ENCODE measurements around the gene EIF2B1.

EIF2B1 gene

GRCh38 chr12:123599310-123599709, 34.2 kb downstream of the EIF2B1 start:
- ChIA-PET CTCF (interaction anchor here (0.7 kb wide), 1 partner anchor 51 kb away, joined by 4 read pairs; no protein-coding TSS in a partner anchor), POLR2A (interaction anchor here (0.7 kb wide), 1 partner anchor 70 kb away, joined by 4 read pairs; no protein-coding TSS in a partner anchor)
- no peaks in the 10 kb centered on the region for H3K9me3 ChIP-seq (ENCODE audit: control insufficient read depth, insufficient read depth, low read depth, low read length)
- no peak overlapping the region for H3K27ac ChIP-seq (ENCODE audit: extremely low read depth, low read depth, low read length)
- TF ChIP-seq PRDM1 (tag by site-specific recombination; IDR thresholded peaks at IDR 0.05): peak; percentile 64
- TF ChIP-seq ZSCAN4 (tag by site-specific recombination; IDR thresholded peaks at IDR 0.05): peak; percentile 58; the same call in 1 of the 2 replicates
- TF ChIP-seq ZNF354C (tag by site-specific recombination; IDR thresholded peaks at IDR 0.05; ENCODE audit: borderline replicate concordance, low read depth): no peak
- H3K4me3 ChIP-seq (ENCODE audit: low read depth, low read length): no peak overlapping the region
- no peaks in the 10 kb centered on the region for H3K4me1 ChIP-seq (ENCODE audit: control insufficient read depth, insufficient read depth, low read length)
- peaks cover 44 to 51% of the 10 kb centered on the region in 2 experiments for H3K36me3 ChIP-seq (ENCODE audit: control insufficient read depth in 2 of 2, insufficient read depth in 1 of 2, low read length in 2 of 2)

- Histone ChIP-seq H3K4me1 (ENCODE audit: control insufficient read depth, insufficient read depth, low read length) (no peaks in the 10 kb centered on the region), H3K9me3 (ENCODE audit: control insufficient read depth, insufficient read depth, low read depth, low read length) (no peaks in the 10 kb centered on the region), H3K4me3 (ENCODE audit: low read depth, low read length) (no peak overlapping the region), H3K36me3 (ENCODE audit: control insufficient read depth in 2 of 2, insufficient read depth in 1 of 2, low read length in 2 of 2) (peaks cover 48 to 51% of the 10 kb centered on the region in 2 experiments), H3K27ac (ENCODE audit: extremely low read depth, low read depth, low read length) (peak overlapping the region; percentile 6; the same call in 1 of the 2 replicates)
- TF ChIP-seq SP3 (tag by site-specific recombination; IDR thresholded peaks at IDR 0.05) (no peak), PRDM10 (tag by site-specific recombination; IDR thresholded peaks at IDR 0.05) (peak; percentile 76)
- CTCF ChIA-PET: no interaction called here
- POLR2A ChIA-PET: interaction anchor here (0.7 kb wide), 1 partner anchor 178 kb away, joined by 3 read pairs; no protein-coding TSS in a partner anchor
Measured at GRCh38 chr12:123598522-123598921, 35.0 kb downstream of the EIF2B1 start.

GRCh38 chr12:123597100-123597499, 36.4 kb downstream of the EIF2B1 start:
- Histone ChIP-seq H3K9me3 (ENCODE audit: control insufficient read depth, insufficient read depth, low read depth, low read length) (no peaks in the 10 kb centered on the region), H3K4me1 (ENCODE audit: control insufficient read depth, insufficient read depth, low read length) (no peaks in the 10 kb centered on the region), H3K27ac (ENCODE audit: extremely low read depth, low read depth, low read length) (no peak overlapping the region), H3K4me3 (ENCODE audit: low read depth, low read length) (no peak overlapping the region), H3K36me3 (ENCODE audit: control insufficient read depth in 2 of 2, insufficient read depth in 1 of 2, low read length in 2 of 2) (peaks cover 61 to 65% of the 10 kb centered on the region in 2 experiments)
- ChIA-PET CTCF (interaction anchor here (0.7 to 1.4 kb wide), 2 partner anchors 9 to 193 kb away, joined by 3 to 4 read pairs; no protein-coding TSS in a partner anchor), POLR2A (interaction anchor here (0.6 to 1.4 kb wide), 2 partner anchors 10 to 13 kb away, joined by 3 to 8 read pairs; no protein-coding TSS in a partner anchor)
- TF ChIP-seq ZNF670 (tag by site-specific recombination; IDR thresholded peaks at IDR 0.05; ENCODE audit: low read depth): no peak
- no peak for TF ChIP-seq ZNF311 (tag by site-specific recombination; IDR thresholded peaks at IDR 0.05; ENCODE audit: borderline replicate concordance)
- TF ChIP-seq ZBTB10 (tag by site-specific recombination; IDR thresholded peaks at IDR 0.05): no peak
- TF ChIP-seq HIC1 (tag by site-specific recombination; IDR thresholded peaks at IDR 0.05): no peak
- no peak for TF ChIP-seq ZFP37 (tag by site-specific recombination; IDR thresholded peaks at IDR 0.05)
- no peak for TF ChIP-seq ZNF155 (tag by site-specific recombination; IDR thresholded peaks at IDR 0.05)
- TF ChIP-seq ZNF354C (tag by site-specific recombination; IDR thresholded peaks at IDR 0.05; ENCODE audit: borderline replicate concordance, low read depth): no peak
- no peak for TF ChIP-seq ZNF221 (tag by site-specific recombination; IDR thresholded peaks at IDR 0.05; ENCODE audit: borderline replicate concordance)
- no peak for TF ChIP-seq ZNF175 (tag by site-specific recombination; IDR thresholded peaks at IDR 0.05)
- no peak for TF ChIP-seq ZNF549 (tag by site-specific recombination; IDR thresholded peaks at IDR 0.05)
- no peak for TF ChIP-seq ZBTB49 (tag by site-specific recombination; IDR thresholded peaks at IDR 0.05; ENCODE audit: low read depth)
